ENCODE results near the gene TTLL12. TPM values are rescaled to one million over a fixed set of nuclear protein-coding genes. Genes with fewer than 3 reads are reported as not detected.

Gene TTLL12
- total RNA-seq, 1 experiment from 2014 or later, result 100 TPM

DNA sequence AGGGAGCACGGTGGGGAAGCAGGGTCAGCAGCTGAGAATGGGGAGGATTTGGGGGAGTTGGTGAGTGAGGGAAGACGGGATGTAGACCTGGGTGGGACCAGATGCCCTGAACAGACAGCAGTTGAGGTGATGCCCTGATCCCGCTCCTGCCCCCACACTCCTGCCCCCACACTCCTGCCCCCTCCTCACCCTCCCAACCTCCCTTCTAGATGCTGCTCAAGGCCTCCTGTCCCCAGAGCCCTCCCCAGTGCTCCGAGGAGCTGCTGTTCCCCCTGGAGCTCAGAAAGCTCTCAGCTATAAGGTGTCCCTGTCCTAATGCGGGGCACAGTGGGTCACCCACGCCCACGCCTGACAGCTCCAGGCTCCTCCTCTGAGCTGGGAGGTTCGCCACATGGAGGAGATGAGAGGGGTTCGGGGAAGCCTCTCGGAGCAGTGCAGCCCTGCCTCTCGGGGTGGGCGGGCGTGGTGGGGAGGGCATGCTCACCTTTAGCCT lies 25.1 kb upstream of the TTLL12 start:
- Histone ChIP-seq H3K4me1 (ENCODE audit: control insufficient read depth in 1 of 2, insufficient read depth in 2 of 2, low read length in 2 of 2) (peaks cover 4 to 17% of the 10 kb centered on the region in 2 experiments; a peak in 3 of 4 replicates), H3K27ac (ENCODE audit: low read depth, low read length) (no peak overlapping the region), H3K27me3 (ENCODE audit: insufficient read depth, low read length) (no peaks in the 10 kb centered on the region), H3K9me3 (ENCODE audit: control insufficient read depth in 1 of 2, insufficient read depth in 1 of 2, low read depth in 1 of 2, low read length in 2 of 2) (no peaks in the 10 kb centered on the region), H3K9me2 (ENCODE audit: insufficient read depth) (no peaks in the 10 kb centered on the region), H4K20me1 (ENCODE audit: insufficient read depth) (no peaks in the 10 kb centered on the region), H3K79me2 (ENCODE audit: insufficient read depth, low read length) (no peaks in the 10 kb centered on the region), H3K9ac (ENCODE audit: low read length) (no peak overlapping the region), H3K4me3 (replicated peaks in 1 of 2; ENCODE audit: low read depth in 1 of 2, low read length in 2 of 2) (no peak overlapping the region), H3K4me2 (ENCODE audit: low read length) (no peak overlapping the region), H2AFZ (ENCODE audit: low read depth, low read length, poor library complexity, severe bottlenecking) (no peak overlapping the region), H3K36me3 (ENCODE audit: control insufficient read depth in 1 of 2, insufficient read depth in 2 of 2, low read length in 2 of 2) (no peaks in the 10 kb centered on the region)
- intact Hi-C loops (cut with micrococcal nuclease), result no loop called here
- CTCF ChIA-PET, result interaction anchor here (0.7 kb wide), 1 partner anchor 431 kb away, joined by 3 read pairs; no protein-coding TSS in a partner anchor
- DNase-seq (ENCODE audit: low read depth, low spot score), result no peak
- no TSS peak for BruUV-seq (replicated peaks)
- POLR2A ChIA-PET, result interaction anchor here (0.6 kb wide), 1 partner anchor 563 kb away, joined by 3 read pairs; the partner anchor contains the start of gene CYB5R3
- TF ChIP-seq RAD21 (IDR thresholded peaks at IDR 0.05; ENCODE audit: low read depth) (no peak), EZH2 (IDR thresholded peaks at IDR 0.05) (no peak), SIN3A (IDR thresholded peaks at IDR 0.05; ENCODE audit: low read depth) (no peak), EZH2phosphoT487 (IDR thresholded peaks at IDR 0.05; ENCODE audit: borderline replicate concordance) (no peak), ZFX (IDR thresholded peaks at IDR 0.05) (no peak), JUND (IDR thresholded peaks at IDR 0.05) (no peak), SP1 (IDR thresholded peaks at IDR 0.05; ENCODE audit: low read depth) (no peak), ELF1 (IDR thresholded peaks at IDR 0.05; ENCODE audit: borderline replicate concordance, low read depth) (no peak), FOSL1 (IDR thresholded peaks at IDR 0.05; ENCODE audit: low read depth) (no peak)
- TF ChIP-seq, protein P1, sequence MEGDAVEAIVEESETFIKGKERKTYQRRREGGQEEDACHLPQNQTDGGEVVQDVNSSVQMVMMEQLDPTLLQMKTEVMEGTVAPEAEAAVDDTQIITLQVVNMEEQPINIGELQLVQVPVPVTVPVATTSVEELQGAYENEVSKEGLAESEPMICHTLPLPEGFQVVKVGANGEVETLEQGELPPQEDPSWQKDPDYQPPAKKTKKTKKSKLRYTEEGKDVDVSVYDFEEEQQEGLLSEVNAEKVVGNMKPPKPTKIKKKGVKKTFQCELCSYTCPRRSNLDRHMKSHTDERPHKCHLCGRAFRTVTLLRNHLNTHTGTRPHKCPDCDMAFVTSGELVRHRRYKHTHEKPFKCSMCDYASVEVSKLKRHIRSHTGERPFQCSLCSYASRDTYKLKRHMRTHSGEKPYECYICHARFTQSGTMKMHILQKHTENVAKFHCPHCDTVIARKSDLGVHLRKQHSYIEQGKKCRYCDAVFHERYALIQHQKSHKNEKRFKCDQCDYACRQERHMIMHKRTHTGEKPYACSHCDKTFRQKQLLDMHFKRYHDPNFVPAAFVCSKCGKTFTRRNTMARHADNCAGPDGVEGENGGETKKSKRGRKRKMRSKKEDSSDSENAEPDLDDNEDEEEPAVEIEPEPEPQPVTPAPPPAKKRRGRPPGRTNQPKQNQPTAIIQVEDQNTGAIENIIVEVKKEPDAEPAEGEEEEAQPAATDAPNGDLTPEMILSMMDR (IDR thresholded peaks at IDR 0.05 in 2 of 3, conservative IDR thresholded peaks at IDR 0.05 in 1 of 3; ENCODE audit: borderline replicate concordance in 1 of 3, insufficient read depth in 1 of 3, low read depth in 2 of 3, low read length in 2 of 3), result no peak
- RAD21 ChIA-PET (ENCODE audit: low non-redundant PET in 1 of 2, low total read pairs in 2 of 2, uncharacterized antibody in 2 of 2, unreplicated experiment in 2 of 2), result interaction anchor here in 1 of 2 experiments (0.7 kb wide), 1 partner anchor 34 kb away, joined by 3 read pairs; no protein-coding TSS in a partner anchor
- ATAC-seq, result no peak

Data from HCT116 (cell line).